ENCODE measurements around the gene SLC35A5. TPM values are rescaled to one million over a fixed set of nuclear protein-coding genes. Genes with fewer than 3 reads are reported as not detected.

Gene SLC35A5
- total RNA-seq, 1 experiment from 2014 or later, result 39.2 TPM

- Mint-ChIP-seq H3K27ac (no peak overlapping the region), H3K36me3 (peaks cover 27% of the 10 kb centered on the region), H3K4me1 (peaks cover 18% of the 10 kb centered on the region), H3K27me3 (ENCODE audit: low read depth) (no peaks in the 10 kb centered on the region), H3K9me3 (no peaks in the 10 kb centered on the region), H3K4me3 (no peak overlapping the region)
- TF ChIP-seq ZNF232 (CRISPR knock-in tag; IDR thresholded peaks at IDR 0.05), result no peak
- TF ChIP-seq ZNF121 (CRISPR knock-in tag; IDR thresholded peaks at IDR 0.05), result no peak
- no peak for TF ChIP-seq TEAD4 (CRISPR knock-in tag; IDR thresholded peaks at IDR 0.05)
- TF ChIP-seq SOX15 (CRISPR knock-in tag; IDR thresholded peaks at IDR 0.05), result no peak
- TF ChIP-seq, protein P1, sequence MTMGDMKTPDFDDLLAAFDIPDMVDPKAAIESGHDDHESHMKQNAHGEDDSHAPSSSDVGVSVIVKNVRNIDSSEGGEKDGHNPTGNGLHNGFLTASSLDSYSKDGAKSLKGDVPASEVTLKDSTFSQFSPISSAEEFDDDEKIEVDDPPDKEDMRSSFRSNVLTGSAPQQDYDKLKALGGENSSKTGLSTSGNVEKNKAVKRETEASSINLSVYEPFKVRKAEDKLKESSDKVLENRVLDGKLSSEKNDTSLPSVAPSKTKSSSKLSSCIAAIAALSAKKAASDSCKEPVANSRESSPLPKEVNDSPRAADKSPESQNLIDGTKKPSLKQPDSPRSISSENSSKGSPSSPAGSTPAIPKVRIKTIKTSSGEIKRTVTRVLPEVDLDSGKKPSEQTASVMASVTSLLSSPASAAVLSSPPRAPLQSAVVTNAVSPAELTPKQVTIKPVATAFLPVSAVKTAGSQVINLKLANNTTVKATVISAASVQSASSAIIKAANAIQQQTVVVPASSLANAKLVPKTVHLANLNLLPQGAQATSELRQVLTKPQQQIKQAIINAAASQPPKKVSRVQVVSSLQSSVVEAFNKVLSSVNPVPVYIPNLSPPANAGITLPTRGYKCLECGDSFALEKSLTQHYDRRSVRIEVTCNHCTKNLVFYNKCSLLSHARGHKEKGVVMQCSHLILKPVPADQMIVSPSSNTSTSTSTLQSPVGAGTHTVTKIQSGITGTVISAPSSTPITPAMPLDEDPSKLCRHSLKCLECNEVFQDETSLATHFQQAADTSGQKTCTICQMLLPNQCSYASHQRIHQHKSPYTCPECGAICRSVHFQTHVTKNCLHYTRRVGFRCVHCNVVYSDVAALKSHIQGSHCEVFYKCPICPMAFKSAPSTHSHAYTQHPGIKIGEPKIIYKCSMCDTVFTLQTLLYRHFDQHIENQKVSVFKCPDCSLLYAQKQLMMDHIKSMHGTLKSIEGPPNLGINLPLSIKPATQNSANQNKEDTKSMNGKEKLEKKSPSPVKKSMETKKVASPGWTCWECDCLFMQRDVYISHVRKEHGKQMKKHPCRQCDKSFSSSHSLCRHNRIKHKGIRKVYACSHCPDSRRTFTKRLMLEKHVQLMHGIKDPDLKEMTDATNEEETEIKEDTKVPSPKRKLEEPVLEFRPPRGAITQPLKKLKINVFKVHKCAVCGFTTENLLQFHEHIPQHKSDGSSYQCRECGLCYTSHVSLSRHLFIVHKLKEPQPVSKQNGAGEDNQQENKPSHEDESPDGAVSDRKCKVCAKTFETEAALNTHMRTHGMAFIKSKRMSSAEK (CRISPR knock-in tag; IDR thresholded peaks at IDR 0.05; ENCODE audit: borderline replicate concordance), result no peak
- 0 out of 2 replicates have a peak, but pooled peaks have one; percentile 36 for ATAC-seq
- ChIA-PET POLR2A (interaction anchor here (0.5 kb wide), 1 partner anchor 578 kb away, joined by 3 read pairs; no protein-coding TSS in a partner anchor), CTCF (interaction anchor here (0.6 to 2.1 kb wide), 15 partner anchors 8 to 397 kb away, joined by 3 to 21 read pairs (median 4); partner anchors contain the start of gene CCDC80)
- DNase-seq (ENCODE audit: low spot score), result peak; percentile 26
Measured at GRCh38 chr3:112582244-112582874, 20.5 kb downstream of the SLC35A5 start.

DNA sequence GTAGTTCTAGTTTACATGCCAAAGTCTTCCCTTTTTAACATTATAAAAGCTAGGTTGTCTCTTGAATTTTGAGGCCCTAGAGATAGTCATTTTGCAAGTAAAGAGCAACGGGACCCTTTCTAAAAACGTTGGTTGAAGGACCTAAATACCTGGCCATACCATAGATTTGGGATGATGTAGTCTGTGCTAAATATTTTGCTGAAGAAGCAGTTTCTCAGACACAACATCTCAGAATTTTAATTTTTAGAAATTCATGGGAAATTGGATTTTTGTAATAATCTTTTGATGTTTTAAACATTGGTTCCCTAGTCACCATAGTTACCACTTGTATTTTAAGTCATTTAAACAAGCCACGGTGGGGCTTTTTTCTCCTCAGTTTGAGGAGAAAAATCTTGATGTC lies 21.3 kb downstream of the SLC35A5 start:
- CTCF ChIA-PET, result interaction anchor here (2.0 to 2.1 kb wide), 3 partner anchors 60 to 231 kb away, joined by 12 to 21 read pairs (median 16); partner anchors contain the start of gene CCDC80
- Mint-ChIP-seq H3K36me3 (peaks cover 27% of the 10 kb centered on the region), H3K27ac (no peak overlapping the region), H3K27me3 (ENCODE audit: low read depth) (no peaks in the 10 kb centered on the region), H3K4me1 (peaks cover 18% of the 10 kb centered on the region), H3K4me3 (no peak overlapping the region), H3K9me3 (no peaks in the 10 kb centered on the region)
- no peak for ATAC-seq
- POLR2A ChIA-PET, result no interaction called here
- no peak for DNase-seq (ENCODE audit: low spot score)
- TF ChIP-seq, protein P2, sequence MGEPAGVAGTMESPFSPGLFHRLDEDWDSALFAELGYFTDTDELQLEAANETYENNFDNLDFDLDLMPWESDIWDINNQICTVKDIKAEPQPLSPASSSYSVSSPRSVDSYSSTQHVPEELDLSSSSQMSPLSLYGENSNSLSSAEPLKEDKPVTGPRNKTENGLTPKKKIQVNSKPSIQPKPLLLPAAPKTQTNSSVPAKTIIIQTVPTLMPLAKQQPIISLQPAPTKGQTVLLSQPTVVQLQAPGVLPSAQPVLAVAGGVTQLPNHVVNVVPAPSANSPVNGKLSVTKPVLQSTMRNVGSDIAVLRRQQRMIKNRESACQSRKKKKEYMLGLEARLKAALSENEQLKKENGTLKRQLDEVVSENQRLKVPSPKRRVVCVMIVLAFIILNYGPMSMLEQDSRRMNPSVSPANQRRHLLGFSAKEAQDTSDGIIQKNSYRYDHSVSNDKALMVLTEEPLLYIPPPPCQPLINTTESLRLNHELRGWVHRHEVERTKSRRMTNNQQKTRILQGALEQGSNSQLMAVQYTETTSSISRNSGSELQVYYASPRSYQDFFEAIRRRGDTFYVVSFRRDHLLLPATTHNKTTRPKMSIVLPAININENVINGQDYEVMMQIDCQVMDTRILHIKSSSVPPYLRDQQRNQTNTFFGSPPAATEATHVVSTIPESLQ (CRISPR knock-in tag; IDR thresholded peaks at IDR 0.05), result no peak

DNA sequence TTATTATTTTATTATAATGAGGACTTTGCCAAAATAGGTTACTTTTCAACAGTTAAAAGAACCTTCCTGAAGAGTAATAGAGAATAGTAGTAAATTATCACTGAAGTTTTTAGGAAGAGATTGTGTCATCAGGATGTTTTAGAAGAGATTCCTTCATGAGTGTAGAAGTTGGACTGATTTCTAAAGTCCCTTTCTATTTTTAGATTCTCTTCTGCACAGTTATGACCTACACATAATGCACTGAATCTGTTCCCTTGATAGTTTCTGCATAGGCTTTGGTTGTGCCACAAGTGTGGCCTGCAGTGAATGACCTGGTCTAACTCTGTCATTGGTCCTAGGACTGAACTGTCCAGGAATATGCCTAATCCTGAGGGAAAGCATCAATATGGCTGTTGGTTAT lies 23.9 kb downstream of the SLC35A5 start:
- TF ChIP-seq ESRRA (CRISPR knock-in tag; IDR thresholded peaks at IDR 0.05; ENCODE audit: borderline replicate concordance) (no peak), FOXP4 (CRISPR knock-in tag; IDR thresholded peaks at IDR 0.05) (no peak), ZNF219 (CRISPR knock-in tag; IDR thresholded peaks at IDR 0.05; ENCODE audit: borderline replicate concordance) (no peak), NFATC4 (CRISPR knock-in tag; IDR thresholded peaks at IDR 0.05) (no peak), NR1H2 (CRISPR knock-in tag; IDR thresholded peaks at IDR 0.05) (no peak), ZBTB21 (CRISPR knock-in tag; IDR thresholded peaks at IDR 0.05; ENCODE audit: borderline replicate concordance) (no peak)
- TF ChIP-seq, protein P3, sequence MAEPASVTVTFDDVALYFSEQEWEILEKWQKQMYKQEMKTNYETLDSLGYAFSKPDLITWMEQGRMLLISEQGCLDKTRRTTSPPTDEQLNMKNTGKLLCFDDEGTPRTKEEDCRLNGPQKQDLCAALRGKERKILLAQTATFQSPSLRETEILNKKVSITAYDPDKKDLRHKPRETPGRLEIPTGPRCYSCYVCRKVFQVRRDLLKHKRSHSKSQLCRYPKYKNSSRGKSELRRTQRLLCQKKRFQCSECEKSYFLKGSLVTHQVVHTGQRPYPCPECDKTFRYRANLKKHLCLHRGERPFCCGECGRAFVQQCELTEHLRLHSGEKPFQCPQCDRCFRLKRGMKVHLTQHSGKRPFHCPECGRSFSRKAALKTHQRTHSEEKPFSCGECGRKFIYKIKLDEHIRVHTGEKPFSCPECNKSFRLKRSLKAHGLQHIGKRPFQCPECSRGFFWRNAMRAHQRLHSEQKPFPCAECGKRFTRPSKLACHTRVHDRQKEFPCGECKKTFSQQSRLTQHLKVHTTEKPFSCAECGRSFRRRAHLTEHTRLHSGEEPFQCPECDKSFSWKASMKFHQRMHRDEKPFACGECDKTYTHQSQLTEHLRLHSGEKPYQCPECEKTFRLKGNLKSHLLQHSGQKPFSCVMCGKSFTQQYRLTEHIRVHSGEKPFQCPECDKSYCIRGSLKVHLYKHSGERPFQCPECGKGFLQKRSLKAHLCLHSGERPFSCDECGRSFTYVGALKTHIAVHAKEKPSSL (CRISPR knock-in tag; conservative IDR thresholded peaks at IDR 0.05), result no peak
- peak overlapping the region; percentile 15; the same call in 1 of the 2 replicates for H3K27ac Mint-ChIP-seq

More for the DNA sequence above, 23.9 kb downstream of the SLC35A5 start:
- DNase-seq (ENCODE audit: low spot score), result no peak
- Mint-ChIP-seq H3K4me3 (no peak overlapping the region), H3K4me1 (peaks cover 18% of the 10 kb centered on the region), H3K36me3 (peaks cover 23% of the 10 kb centered on the region), H3K9me3 (no peaks in the 10 kb centered on the region), H3K27me3 (ENCODE audit: low read depth) (no peaks in the 10 kb centered on the region)
- ATAC-seq, result no peak
- POLR2A ChIA-PET, result no interaction called here
- CTCF ChIA-PET, result no interaction called here
